ENCODE results near the gene GNG8.

Gene GNG8

DNA sequence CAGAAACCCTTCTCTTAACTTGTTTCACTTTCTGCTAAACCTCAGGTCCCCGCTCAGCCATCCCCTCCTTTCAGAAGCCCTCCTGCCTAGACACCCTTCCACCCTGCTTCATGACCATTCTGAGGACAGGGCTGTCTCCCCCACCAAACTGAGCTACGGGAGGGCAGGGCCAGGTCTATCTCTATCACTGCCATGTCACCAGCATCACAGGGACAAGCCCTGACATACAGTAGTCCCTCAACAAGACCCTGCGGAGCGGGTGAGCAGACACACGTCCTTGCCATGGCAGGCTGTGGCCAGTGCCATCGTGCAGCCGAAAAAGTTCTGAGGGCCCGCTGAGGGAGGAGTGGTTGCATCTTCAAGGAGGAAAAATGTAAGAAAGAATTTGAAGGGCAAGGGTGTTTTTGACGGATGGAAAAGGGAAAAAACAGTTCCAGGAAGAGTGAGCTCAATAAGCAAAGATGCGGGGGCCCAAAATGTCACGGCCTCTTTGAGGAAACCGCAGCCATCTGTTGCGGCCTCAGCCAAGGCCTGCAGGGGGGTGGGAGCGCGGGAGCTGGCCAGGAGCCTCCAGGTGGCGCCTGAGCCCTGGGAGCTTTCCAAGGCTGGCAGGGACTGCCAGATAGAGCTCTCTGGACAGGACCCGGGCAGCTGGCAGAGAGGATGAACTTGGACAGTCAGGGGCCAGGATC is 19.2 kb downstream of the GNG8 start:
- DNase-seq = peak; percentile 54

DNA sequence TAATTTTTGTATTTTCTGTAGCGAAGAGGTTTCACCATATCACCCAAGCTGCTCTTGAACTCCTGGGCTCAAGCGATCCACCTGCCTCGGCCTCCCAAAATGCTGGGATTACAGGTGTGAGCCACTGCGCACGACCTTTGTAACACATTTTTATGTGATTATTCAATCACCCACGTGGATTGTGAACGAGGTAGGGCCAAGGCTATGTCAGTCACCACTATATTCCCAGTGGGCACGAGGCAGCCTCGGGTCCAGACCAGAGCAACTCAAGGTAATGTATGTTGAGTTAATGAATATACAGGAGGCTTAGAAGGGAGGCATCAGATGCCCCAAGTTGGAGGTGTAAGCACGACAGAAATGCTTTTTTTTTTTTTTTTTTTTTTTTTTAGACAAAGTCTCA is 20.0 kb downstream of the GNG8 start:
- no peak for DNase-seq

DNA sequence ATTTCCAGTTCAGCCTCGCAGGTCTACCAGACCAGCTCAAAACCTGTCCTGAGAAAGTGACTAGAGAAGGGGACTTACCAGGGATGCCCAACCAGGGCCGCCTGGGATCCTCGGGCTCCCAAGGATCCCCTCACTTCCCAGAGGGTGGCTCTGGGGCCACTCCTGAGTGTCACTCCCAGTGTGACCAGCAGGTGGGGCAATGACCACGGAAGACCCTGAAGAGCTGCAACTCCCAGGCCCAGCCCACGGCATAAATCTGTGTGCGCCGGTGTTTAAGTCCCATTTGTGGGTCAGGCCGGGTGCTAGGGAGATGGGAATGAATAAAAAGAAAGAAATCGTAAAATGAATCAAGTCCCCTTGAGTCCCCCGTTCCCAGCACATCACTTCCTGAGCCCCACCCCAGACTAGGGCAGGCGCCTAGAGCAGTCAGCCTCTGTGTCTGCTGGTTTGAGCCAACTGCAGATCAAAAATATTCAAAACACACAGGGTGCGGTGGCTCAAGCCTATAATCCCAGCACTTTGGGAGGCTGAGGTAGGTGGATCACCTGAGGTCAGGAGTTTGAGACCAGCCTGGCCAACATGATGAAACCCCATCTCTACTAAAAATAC is 21.8 kb downstream of the GNG8 start:
- DNase-seq = peak; percentile 70

DNA sequence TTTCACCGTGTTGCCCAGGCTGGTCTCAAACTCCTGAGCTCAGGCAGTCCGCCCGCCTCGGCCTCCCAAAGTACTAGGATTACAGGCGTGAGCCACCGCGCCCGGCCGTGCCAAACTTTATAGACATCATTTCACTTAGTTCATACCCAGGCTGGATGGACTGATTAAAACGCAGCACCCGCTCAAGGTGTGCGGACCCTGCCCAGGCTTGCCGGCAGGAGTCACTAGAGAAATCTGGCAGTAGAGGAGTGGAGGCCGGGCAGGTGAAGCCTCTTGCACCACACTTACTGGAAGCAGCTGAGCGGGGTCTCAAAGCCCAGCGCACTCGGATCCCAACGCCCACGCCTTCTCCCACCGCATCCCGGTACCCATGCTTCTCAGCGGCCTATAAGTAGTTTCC is 22.5 kb downstream of the GNG8 start:
- no peak for DNase-seq

DNA sequence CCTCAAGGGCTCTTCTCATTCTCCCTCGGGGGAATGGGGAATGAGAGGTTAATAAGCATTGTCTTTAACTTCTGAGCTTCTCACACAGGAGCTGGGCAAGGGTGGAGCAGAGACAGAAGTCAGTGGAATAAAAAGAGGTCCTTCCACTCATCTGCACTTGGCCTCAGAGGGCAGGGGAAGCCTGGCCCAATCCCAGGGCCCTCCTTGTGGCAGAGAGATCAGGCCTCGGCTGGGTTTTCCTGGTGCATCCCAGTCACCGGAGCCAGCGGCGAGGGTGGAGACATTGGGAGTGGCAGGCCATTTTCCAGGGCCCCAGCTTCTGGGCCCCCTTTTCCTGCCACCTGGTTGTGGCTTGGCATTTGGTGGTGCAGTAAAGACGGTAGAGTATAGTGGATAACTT is 24.2 kb downstream of the GNG8 start:
- no peak for DNase-seq

DNA sequence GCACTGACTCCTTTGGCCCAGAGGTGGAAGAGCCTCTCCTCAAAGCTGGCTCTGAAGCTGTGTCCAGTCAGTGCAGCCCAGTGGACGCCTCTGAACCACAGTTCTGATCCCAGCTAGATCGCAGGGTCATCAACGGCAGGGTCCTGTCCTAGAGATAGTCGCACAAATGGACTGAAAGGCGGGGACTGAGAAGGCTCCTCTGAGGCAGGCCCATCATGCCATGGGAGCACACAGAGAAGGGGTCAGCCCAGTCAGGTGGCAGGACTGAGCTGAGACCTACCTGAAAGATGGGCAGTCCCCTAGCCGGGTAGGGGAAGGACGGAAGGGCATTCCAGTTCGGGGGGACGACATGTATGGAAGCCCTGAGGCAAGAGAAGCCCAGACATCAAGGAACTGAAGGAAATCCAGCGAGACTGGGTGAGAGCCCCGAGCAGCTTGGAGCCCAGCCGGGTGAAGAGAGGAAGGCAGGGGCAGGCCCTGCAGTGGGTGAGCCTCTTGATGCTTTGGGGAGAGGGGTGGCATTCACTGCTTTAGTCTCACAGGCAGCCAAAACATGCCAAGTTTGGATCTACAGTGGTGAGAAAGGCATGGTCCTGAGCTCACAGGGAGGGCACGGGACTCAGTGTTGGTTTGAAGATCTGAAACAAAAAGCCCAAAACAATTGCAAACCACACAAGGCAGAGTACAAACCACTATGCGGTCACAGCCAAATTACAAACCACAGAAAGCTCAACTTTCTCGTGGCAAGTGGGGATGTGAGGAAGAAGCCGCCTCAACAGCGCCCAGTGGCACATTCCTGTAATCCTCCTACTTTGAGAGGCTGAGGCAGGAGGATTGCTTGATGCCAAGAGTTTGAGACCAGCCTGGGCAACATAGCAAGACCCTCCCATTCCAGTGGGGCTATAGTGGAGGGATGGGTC is 24.9 kb downstream of the GNG8 start:
- DNase-seq = no peak

DNA sequence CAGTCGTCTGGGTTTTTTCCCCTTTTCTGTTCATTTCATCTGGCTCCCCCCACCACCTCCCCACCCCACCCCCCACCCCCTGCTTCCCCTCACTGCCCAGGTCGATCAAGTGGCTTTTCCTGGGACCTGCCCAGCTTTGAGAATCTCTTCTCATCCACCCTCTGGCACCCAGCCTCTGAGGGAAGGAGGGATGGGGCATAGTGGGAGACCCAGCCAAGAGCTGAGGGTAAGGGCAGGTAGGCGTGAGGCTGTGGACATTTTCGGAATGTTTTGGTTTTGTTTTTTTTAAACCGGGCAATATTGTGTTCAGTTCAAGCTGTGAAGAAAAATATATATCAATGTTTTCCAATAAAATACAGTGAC is 25.6 kb downstream of the GNG8 start:
- no peak for DNase-seq

DNA sequence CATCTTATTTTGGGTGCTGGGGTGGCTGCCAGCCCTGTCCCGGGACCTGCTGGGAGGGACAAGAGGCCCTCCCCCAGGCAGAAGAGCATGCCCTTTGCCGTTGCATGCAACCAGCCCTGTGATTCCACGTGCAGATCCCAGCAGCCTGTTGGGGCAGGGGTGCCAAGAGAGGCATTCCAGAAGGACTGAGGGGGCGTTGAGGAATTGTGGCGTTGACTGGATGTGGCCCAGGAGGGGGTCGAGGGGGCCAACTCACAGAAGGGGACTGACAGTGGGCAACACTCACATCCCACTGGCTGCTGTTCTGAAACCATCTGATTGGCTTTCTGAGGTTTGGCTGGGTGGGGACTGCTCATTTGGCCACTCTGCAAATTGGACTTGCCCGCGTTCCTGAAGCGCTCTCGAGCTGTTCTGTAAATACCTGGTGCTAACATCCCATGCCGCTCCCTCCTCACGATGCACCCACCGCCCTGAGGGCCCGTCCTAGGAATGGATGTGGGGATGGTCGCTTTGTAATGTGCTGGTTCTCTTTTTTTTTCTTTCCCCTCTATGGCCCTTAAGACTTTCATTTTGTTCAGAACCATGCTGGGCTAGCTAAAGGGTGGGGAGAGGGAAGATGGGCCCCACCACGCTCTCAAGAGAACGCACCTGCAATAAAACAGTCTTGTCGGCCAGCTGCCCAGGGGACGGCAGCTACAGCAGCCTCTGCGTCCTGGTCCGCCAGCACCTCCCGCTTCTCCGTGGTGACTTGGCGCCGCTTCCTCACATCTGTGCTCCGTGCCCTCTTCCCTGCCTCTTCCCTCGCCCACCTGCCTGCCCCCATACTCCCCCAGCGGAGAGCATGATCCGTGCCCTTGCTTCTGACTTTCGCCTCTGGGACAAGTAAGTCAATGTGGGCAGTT is 26.2 kb downstream of the GNG8 start:
- no peak for DNase-seq

DNA sequence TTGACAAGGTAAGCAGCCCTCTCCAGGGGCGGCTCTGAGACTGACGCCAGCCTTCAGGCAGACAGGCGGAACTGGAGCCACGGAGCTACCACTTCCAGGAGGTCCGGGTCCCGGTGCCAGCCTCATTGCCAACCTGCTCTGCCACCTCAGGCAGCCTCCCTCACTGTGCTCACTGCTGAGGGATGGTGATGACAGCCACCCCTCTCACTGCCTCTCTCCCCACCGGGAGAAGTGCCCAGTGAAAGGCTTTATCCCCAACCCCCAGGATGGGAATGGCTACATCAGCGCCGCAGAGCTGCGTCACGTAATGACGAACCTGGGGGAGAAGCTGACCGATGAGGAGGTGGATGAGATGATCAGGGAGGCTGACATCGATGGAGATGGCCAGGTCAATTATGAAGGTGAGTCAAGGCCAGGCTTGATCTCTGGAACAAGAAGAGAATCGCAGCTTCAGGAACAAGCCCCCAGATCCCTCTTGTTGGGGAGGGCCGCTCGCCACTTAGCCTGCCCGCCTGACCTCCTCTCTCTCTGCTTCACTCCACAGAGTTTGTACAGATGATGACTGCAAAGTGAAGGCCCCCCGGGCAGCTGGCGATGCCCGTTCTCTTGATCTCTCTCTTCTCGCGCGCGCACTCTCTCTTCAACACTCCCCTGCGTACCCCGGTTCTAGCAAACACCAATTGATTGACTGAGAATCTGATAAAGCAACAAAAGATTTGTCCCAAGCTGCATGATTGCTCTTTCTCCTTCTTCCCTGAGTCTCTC is 27.2 kb downstream of the GNG8 start:
- no peak for DNase-seq

DNA sequence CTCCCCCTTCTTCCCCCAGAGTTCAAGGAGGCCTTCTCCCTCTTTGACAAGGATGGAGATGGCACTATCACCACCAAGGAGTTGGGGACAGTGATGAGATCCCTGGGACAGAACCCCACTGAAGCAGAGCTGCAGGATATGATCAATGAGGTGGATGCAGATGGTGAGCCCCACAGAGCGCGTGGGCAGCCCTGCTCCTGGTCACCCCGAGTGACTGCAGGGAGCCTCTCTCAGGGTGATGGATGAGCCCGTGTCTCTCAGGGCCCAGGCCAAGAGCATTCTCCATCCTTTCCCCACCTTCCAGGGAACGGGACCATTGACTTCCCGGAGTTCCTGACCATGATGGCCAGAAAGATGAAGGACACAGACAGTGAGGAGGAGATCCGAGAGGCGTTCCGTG is 27.8 kb downstream of the GNG8 start:
- DNase-seq = no peak

DNA sequence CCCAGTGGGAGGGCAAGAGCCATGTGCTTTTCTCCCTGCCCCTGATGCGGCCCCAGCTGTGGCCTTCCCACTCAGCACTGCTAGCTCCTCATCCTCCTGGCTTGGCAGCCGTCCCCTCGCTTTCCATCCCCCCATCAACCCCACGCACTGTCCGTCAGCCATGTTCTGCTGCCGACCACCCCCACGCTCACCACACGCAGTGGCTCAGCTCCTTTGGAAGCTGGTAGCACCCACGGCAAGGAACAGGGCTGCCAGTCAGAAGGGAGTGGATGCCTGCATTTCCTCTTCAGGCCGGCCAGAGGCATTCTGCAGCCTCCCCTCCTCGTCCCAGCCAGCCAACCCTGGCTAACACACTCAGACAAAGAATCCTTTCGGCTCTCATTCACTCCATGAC is 28.6 kb downstream of the GNG8 start:
- DNase-seq = no peak

DNA sequence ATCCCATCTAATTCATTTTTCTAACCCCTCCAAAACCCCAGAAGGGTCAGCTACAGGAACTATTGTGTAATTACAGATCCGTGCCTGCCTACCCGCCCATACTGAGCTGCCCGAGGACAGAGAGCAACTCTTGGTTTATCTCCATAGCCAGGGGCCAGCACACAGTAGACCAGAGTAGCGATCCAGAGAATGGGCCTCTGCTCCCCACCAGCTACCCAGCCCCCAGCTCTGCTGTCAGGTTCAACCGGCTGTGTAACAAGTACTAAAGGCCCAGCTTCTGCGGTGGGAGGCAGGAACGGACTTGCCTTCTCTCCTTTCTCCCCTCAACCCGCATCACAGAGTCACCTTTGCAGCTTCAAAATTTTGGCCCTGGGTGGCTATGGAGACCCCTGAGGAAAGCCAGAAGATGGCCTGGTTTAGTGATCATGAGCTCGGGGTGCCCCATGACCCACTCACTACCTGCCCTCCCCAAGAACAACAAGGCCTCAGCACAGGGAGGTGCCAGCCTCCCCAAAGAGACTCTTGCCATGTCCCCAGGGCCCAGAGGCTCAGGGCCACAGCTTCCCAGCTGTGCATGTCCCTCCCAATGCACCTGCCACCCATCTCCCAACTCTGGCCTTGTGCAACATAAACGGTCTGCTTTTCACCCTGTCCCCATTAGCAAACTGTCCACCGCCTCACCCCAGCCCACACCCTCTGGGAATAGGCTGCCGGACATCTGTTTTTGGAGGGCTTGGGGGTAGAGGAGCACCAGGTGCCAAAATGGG is 29.1 kb downstream of the GNG8 start:
- no peak for DNase-seq

DNA sequence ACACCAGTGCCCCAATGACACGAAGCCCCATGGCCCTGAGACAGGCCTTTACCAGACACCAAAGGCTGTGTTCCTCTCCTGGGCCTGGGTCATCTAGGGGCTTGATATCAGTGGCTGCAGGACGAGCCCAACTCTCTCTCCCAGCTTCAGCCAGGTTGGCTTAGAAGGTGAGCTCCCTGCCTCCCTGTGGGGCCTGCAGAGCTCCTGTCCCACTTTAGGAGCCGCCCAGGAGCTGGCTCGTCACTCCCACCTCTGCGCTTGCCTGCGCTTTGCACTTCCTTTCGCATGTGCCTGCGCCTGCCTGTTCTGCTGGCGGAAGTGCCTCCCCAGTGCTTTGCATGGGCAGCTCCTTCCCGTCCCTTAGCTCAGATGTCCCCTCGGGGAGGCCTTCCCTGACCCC is 30.0 kb downstream of the GNG8 start:
- no peak for DNase-seq

DNA sequence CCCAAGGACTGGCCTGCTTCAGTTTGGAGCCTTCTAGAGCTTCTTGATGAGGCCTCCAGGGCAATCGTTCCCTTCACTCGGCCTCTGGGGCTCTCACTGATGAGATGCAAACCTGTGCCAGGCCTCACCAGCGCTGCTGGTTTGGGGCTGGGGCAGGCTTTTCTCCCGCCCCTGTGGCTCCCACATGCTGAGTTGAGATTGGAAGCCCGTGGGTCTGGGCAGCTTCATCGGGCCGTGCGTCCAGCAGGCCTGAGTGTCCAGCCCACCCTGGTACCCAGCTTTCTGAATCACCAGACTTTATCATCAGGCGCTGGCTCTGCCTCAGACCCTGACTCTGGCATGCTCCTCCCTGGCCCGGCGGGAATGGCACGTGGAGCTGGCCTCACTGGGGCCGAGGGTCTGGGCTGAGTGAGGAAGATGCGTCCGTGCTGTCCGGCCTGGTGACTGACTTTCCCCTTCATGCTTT is 30.6 kb downstream of the GNG8 start:
- no peak for DNase-seq

DNA sequence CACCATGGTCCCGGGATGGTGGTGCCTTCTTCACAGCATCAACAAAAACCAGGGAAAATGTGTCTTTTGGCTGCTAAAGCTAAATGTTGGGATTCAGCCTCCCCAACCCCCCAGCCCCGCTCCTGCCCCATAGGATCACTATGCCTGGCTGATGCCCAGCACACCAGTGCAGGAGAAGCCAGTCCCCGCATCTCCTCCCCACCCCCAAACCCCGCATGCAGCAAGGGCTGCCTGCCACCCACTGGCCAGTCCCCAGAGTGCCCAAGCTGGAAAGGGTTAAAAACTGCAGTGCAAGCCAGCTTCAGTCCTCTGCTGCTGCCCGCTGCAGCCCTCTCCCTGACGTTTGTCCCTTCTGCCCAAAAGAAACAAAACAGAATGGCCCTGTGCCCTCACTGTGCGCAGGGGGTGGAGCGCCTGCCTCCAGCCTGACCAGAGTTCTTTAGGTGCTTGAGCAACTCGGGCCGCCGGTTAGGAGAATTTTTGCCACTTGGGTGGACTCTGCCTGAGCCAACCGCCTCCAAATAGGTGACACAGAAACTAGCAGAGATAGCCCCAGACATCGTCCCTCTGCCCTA is 31.1 kb downstream of the GNG8 start:
- no peak for DNase-seq

DNA sequence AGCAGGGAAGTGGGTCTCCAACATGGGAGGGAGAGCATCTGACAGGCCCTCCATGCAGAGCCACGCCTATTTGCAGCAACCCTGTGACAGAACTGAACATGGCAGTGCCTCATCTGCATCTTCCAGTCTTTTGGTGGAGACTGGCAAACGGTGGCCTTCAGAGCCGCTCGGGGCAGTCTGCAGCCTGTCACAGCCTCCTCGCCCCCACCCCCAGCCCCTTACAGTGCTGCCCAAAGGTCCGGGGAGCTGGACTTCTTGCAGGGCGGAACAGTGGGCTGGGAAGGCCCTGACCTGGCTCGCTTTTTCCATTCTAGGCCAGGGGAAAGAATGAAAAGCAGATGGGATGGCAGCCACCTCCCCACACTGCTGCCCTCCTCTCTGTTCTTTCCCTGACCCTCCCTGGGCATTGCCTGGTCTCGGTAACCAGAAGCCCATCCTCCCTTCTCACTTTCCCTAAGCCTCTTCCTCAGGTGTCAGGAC is 32.2 kb downstream of the GNG8 start:
- no peak for DNase-seq

DNA sequence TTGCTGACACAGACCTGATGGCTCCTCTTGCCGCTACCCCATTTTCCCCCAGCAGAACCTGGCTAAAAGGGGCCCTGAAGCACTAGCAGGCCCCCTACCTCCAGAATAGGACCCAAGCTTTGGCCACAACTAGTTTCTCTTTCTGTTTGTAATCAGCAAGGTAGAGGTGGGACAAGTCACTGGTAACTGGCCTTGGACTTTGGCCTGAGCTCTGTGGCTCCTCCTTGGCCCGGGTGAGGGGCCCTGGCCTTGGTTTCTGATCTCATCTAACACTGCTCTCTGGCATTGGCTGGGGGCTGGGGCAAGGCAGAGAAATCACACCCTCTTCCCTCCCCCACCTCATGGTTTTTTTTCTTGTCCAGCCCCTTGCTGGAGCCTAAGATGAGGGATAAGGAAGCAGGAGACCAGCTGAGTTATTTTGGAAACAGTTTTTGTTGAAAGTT is 32.8 kb downstream of the GNG8 start:
- DNase-seq = no peak

DNA sequence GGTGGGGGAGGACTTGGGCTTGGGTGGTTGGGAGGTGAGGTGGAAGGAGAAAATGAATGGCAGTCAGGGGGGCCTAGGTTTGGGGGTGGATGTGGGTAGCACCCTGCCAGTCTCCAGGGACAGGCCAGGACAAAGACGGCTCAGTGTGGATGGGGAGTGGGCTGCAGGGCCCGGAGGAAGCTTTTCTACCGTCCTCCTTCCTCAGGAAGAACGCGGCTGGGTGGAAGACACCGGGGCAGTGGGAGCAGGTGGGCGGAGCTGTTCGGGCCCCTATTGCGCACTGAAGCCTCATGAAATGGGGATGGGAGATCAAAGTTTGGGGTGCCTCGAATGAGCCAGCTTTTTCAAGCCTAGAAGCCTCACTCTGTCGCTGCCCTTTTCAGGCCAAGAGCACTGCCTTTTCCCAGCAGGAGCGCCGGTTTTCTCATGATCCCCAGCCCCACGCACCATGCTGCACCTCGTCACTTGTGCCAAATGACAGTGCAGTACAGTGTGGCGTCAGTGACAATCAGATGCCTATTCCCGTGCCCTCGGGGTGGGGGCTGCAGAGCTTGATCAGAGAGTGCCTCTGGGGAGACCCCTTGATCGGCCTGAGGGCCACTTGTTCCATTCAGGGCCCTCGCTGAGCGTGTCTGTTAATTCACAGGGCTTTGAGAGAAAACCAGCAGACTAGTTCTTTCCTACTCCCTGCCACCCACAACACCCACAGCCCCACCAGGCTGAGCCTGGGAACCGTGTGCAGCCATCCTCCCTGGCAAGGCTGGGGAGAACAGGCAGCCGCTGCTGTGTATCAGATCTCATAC is 33.4 kb downstream of the GNG8 start:
- no peak for DNase-seq

DNA sequence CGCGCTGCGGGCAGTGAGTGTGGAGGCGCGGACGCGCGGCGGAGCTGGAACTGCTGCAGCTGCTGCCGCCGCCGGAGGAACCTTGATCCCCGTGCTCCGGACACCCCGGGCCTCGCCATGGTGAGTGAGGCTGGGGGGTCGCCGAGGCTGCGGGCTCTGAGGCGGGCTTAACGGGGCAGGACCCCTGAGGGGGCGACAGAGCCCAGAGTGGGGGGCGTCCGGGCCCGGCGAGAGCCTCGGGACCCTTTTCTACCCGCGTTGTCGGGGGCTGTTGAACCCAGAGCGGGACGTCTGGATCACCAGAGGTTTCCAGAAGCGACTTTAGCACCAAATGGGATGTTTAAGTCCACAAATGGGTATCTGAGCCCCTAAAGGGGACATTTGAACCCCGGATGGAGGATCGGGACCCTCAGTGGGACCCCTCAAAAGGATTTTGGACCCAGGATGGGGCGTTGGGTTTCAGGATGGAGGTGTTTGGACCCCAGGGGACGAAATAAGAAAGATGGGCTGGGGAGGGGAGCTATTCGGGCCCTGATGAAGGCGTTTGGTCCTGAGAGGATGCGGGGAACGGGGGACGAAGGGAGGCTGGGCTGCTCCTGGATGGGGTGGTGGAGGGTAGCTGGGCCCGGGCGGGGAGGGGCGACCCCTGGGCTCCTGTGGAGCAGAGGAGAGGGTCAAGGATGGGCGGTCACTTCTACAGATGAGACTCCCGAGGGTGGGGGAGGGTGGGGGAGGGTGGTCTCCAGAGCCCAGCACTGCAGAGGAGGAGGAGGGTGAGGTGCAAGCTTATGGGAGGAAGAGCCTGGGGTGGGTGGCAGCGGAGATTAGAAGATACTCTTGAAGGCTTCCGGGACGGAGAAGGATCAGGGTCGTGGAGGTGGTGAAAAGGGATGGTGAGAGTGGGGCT is 34.4 kb downstream of the GNG8 start, which contains the start of gene CALM3:
Gene CALM3, plus strand, starts transcription at position 13 of the 907 bp plus-strand sequence. Its CDS starts 105 bp downstream, at position 118.
- DNase-seq = no peak

Data from NCI-H1105 (cell line).